Activated T-cell treated with anti-CD3 and anti-CD28 coated beads, Interleukin-2, amount 50 U/mL, for 48 hours (primary cell): Measurements from ENCODE around the gene SLIT3.
A peak's percentile ranks its signal among the peaks of the same experiment; 100 is the strongest.
"Not testable (repeated sequence)": the region's sequence is repeated elsewhere in the genome, so short reads cannot be mapped to it uniquely, and the experiment has no call there.

Source experiments
- DNase-seq, 2 experiments: peaks; one replicate each; pipeline ENCODE4 v3.0.0-alpha.2; 2020

Gene SLIT3

DNA sequence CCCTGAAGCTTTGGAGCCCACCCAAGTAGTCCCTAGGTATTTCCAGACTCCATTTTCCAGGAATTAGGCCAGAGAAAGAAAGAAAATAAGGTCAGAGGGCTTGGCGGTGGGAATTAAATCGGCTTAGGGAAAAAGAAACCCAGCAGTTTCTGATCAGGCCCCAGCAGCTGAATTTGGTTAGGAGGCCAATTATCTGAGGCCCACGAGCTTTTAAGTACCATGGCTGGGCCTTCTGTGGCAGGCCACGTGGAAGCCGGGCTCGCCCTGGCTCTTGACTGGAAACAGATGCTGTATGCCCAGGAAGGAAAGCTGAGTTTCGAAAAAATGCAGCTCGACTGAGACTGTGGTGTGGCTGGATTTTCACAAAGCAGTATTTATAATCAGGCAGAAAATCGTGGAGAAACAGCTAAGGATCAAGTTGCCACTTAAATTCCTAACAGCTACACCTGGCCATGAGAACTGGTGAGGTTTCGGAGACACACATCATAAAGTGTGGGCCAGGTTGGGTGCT, 646.7 kb downstream of the SLIT3 start:
- DNase-seq: no peak

DNA sequence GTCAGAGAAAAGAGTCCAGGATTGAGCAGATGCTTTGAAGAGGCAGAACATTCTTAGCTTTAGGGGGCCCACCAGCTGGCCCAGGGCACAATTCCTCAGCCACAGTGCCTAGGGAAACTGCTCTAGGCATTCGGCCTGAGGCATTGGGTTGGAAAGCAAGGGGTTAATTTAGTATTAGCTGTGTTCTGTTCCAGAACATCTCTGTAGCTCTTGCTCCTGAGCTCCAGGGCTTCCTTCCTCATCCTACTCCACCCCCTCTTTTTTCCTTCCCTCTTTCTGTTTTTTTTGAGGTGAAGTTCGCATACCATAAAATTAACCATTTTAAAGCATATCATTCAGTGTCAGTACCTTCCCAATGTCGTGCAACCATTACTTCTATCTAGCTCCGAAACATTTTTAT, 647.3 kb downstream of the SLIT3 start:
- no peak for DNase-seq

DNA sequence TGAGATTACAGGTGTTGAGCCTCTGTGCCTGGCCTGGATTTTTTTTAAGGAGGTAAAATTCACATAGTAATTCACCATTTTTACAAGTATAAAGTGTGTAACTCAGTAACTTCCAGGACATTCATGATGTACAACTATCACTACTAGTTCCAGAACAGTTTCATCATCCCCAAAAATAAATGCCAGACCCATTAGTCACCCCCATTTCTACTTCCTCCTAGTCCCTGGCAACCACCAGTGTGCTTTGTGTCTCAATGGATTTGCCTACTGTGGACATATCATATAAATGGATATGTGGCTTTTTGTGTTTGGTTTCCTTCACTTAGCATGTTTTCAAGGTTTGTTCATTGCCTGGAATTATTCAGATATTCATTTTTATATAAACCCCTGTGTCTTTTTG, 649.3 kb downstream of the SLIT3 start:
- DNase-seq: no peak

DNA sequence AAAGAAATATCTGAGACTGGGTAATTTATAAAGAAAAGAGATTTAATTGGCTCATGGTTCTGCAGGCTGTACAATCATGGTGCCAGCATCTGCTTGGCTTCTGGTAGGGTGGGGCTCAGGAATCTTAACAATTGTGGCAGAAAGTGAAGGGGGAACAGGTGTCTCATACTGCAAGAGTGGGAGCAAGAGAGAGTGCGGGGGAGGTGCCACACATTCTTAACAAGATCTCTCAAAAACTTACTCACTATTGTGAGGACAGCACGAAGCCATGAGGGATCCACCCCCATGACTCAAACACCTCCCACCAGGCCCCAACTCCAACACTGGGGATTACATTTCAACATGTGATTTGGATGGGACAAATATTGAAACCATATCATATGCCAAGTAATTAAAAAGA, 651.6 kb downstream of the SLIT3 start:
- DNase-seq: peak; percentile 25 to 32

DNA sequence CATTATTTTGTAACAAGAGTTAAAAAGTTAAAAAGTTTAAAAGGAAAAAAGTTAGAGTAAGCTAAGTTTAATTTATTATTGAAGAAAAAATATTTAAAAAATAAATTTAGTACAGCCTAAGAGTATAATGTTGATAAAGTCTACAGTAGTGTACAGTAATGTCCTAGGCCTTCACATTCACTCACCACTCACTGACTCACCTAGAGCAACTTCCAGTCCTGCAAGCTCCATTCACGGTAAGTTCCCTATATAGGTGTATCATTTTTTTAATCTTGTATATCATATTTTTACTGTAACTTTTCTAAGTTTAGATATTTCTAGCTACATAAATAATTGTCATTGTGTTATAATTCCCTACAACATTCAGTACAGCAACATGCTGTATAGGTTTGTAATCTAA, 652.4 kb downstream of the SLIT3 start:
- no peak for DNase-seq

DNA sequence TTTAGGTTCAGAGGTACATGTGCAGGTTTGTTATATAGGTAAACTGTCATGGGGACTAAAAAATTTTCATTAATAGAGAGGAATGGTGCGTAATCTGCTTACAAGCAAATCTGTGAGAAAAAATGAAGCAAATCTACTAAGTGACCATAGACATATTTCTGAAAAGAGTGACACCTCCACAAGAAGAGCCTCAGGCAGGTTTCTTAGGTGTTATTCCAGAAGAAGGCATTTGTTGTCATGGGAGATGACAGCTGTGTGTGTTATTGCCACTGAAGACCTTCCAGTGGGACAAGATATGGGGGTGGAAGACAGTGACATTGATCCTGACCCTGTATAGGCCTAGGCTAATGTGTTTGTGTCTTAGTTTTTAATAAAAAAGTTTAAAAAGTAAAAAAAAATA, 652.9 kb downstream of the SLIT3 start:
- no peak for DNase-seq

DNA sequence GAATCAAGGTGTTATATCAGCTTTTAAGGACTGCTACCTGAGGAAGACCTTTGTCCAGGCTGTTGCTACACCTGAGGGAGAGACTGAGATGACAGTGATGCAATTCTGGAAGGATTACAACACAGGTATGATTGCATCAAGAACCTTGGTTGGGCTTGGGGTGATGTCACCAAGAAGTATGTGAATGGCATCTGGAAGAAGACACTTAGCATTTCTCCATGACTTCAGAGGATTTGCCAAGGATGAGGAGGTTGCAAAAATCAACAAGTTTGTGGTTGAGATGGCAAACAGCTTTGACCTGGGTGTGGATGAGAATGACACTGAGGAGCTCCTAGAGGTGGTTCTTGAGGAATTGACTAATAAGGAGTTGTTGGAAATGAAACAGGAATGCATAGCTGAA, 653.9 kb downstream of the SLIT3 start:
- DNase-seq: no peak

DNA sequence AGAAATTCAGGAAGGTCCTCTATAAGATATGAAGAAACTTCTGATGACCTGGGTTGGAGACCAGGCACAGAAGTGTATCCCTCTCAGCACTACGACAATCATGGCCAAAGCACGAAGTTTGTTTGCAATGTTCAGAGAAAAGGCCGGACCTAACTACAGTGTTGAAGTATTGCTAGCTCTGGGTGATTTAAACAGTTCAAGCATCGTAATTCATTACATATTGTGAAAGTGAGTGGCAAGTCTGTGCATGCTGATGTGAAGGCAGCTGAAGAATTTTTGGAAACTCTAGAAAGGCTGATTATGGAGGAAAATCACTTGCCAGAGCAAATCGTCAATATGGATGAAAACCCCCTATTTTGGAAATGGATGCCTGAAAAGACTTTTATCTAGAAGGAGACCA, 654.6 kb downstream of the SLIT3 start:
- DNase-seq: no peak

DNA sequence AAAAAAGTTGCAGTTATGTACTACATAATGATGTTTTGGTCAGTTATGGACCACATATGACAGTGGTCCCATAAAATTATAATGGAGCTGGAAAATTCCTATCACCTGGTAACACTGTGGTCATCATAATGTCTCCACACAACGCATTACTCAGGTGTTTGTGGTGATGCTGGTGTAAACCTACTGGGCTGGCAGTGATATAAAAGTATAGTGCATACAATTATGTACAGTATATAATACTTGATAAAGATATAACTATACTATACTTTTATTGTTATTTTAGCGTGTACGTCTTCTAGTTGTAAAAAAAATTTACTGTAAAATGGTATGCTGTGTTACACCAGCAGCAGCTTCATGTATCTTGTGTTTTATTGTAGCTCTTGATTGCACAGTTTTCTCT, 655.7 kb downstream of the SLIT3 start:
- DNase-seq: no peak

DNA sequence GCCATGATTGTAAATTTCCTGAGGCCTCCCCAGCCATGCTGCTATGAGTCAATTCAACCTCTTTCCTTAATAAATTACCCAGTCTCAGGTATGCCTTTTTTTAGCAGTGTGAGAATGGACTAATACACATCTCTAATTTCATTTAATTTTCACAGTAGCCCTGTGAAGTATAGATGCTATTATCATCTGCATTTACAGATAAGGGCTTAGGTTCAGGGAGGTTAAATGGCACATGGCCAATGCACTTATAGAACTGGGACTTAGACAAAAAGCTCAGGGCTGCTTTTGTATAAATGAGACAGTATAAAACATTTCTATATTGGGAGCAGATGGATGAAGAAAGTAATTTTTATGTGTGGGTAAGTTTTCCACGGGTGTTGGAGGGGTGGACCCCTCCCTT, 658.9 kb downstream of the SLIT3 start:
- no peak for DNase-seq

DNA sequence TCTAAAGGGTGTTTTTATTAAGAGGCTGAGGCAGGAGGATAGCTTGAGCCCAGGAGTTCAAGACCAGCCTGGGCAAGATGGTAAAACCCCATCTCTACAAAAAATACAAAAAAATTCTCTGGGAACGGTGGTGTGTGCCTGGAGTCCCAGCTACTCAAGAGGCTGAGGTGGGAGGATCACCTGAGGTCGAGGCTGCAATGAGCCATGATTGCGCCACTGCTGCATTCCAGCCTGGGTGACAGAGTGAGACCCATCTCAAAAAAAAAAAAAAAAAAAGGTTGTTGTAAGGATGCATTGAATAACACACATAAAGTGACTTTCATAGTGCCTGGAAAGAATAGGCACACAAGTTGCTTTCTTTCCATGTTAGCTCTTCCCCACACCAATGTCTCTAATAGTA, 662.1 kb downstream of the SLIT3 start:
- DNase-seq: not testable (repeated sequence)

DNA sequence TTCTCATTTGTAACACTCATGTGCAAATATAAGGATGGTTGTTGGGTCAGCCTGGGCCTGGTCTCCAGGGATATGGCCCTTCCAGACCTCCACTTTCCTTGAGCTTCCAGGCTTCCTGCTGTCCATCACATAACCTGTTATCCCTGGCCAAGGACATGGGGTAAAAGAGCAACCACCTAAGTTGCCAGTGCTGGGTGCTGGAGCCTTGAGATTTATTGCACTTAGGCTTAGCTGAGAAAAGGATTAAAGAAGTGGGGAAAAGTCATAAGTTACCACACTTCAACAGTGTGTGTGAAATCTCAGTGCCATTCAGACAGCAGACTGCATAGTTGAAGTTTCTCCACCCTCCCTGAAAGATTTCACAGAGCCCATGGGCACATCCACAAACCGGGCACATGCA, 663.1 kb downstream of the SLIT3 start:
- no peak for DNase-seq

DNA sequence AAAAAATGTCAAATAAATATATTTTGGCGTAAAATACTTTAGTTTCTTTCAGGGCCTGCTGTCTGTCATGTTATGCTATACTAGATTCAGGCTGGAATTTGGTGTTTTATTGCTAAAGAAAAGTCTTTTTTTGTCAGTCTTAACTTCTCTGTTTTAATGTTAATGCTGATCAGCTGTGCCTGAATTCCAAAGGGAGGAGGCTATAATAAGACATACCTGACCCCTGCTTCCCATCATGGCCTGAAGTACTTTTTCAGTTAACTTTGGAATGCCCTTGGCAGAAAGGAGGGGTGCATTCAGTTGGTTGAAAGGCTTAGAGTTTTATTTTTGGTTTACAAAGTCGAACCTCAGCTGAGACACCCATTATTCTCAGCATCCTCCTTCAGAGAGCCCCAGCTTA, 663.7 kb downstream of the SLIT3 start:
- DNase-seq: no peak

DNA sequence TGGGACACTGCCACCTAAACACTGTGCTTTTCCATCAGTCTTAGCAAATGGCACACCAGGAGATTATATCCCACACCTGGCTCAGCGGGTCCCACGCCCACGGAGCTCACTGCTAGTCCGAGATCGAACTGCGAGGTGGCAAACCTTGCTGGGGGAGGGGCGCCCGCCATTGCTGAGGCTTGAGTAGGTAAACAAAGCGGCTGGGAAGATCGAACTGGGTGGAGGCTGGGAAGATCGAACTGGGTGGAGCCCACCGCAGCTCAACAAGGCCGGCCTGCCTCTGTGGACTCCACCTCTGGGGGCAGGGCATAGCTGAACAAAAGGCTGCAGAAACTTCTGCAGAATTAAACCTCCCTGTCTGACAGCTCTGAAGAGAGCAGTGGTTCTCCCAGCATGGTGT, 670.0 kb downstream of the SLIT3 start:
- not testable (repeated sequence) for DNase-seq

DNA sequence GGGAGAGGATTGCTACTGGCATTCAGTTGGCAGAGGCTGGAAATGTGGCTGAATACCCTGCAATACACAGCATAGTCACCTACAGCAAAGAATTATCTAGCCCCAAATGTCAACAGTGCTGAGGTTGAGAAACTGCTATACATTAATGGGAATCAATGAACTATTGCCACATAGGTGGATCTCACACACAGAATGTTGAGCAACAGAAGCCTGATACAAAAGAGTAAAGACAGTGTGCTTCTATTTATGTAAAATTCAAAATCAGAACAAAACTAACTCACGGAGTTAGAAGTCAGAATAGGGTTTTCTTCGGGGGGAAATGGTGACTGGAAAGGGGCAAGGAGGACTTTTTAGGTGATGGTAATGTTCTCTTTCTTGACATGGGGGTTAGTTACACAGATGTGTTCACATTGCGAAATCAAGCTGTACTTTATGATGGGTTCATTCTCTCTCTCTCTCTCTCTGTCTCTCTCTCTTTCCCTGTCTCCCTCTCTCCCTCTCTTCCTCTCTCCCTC, 676.0 kb downstream of the SLIT3 start:
- DNase-seq: no peak

DNA sequence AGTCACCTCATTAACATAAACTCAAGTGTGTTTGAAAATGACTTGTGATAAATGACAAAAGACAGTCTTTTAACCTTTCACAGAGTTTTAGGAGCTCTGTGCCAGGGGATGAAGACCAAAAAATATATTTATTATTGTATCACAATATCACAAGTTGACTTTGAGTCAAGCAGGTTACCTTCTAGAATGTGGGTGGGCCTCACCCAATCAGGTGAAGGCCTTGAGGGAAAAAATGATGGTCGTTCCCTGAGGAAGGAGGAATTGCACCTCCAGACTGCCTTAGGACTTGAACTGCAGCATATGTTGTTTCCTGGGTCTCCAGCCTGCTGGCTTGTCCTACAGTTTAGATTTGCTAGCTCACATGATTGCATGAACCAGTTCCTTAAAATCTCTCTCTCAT, 680.1 kb downstream of the SLIT3 start:
- DNase-seq: no peak

DNA sequence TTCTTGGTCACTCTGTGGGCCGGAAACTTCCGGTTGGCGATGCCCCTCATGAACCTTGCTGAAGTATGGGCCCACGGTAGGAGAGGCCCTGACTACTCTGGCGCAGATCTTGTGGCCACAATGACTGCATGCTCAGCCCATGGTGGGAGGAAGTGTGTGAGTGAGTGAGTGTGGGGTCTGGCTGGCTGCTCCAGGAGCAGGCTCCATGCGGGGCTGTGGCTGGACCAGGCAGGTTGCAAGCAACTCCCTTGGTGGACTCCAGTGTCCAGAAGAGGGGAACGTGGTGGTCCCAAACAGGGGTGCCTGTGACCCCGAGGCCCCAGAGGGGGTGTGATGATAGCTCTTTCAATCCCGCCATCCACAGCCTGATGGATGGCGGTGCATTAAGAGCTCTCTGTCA, 686.3 kb downstream of the SLIT3 start:
- DNase-seq: no peak

DNA sequence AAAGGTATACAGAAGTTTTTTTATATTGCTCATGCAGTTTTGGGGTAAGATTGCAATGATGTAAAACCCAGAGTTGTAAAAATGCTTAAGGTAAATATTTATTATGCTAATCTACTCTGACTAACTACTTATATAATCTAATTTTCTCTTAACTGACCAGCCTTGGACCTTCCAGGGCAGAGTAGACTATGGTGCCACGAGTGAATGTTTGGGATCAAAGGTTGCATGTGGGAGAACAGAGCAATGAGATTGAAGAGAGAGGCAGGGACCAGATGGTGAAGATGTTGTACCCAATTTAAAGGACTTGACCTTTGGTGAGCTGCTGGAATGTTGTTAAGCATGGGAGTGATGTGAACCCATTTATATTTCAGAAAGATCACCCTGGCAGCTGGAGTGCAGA, 686.9 kb downstream of the SLIT3 start:
- DNase-seq: no peak

DNA sequence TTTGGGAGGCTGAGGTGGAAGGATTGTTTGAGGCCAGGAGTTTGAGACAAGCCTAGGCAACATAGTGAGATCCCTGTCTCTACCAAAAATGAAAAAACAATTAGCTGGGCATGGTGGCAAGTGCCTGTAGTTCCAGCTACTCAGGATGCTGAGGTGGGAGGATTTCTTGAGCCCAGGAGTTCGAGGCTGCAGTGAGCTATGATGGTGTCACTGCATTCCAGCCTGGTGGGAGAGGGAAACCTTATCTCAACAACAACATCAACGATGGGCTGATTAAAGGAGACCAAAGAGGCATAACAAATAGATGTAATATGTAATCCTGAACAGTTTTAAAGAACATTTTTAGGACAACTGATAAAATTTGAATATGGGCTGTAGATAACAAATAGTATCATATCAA, 687.5 kb downstream of the SLIT3 start:
- DNase-seq: no peak

DNA sequence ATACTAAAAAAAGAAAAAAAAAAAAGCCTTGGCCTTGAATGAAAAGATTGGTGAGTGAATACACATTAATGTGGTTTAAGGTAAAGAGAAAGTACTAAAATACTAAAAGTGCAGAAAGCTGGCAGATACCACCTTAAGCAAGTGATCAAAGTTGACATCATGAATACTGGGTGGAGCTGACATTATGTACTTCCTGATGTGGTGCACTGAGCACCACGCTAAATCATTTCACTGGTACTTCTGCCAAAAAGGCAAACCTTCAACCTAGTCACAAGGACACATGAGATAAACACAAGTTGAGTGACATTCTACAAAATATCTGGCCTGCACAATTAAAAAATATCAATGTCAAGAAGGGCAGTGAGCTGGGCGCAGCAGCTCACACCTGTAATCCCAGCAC, 687.9 kb downstream of the SLIT3 start:
- no peak for DNase-seq

DNA sequence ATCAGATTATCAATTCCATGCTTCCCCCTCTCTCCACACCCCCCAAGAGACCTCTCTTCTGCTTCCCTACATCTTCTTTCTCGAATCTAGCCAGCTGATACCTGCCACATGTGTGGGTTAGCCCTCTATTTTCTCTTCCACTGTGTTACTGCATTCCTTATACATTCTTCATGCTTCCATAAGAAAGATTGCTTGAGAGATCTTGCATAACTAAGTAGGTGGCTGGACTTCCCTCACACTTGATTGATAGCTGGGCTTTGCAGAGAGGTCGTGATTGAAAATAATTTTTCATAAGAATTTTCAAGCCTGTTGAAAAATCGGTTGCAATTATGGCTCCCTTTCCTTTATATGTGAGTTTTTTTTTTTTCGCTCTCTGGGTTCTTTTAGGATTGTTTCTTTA, 688.8 kb downstream of the SLIT3 start:
- DNase-seq: no peak
